ENCODE measurements around the gene ETFB.

The ETFB gene

GRCh38 chr19:51370230-51370629 is 4.0 kb upstream of the ETFB start:
- TF ChIP-seq EP300 (IDR thresholded peaks at IDR 0.05; ENCODE audit: borderline replicate concordance) (no peak), USF1 (IDR thresholded peaks at IDR 0.05) (no peak), REST (IDR thresholded peaks at IDR 0.05; ENCODE audit: low read depth) (no peak), CEBPB (IDR thresholded peaks at IDR 0.05) (no peak), NFIC (IDR thresholded peaks at IDR 0.05) (no peak), ZBTB7A (IDR thresholded peaks at IDR 0.05; ENCODE audit: low read depth) (no peak), EGR1 (IDR thresholded peaks at IDR 0.05) (no peak), TEAD4 (IDR thresholded peaks at IDR 0.05) (no peak), CREB1 (IDR thresholded peaks at IDR 0.05; ENCODE audit: low read depth) (no peak), YY1 (IDR thresholded peaks at IDR 0.05; ENCODE audit: low read depth) (no peak), RAD21 (IDR thresholded peaks at IDR 0.05; ENCODE audit: low read depth) (no peak), TAF1 (IDR thresholded peaks at IDR 0.05; ENCODE audit: low read depth) (no peak), MAX (IDR thresholded peaks at IDR 0.05) (no peak), FOXM1 (IDR thresholded peaks at IDR 0.05; ENCODE audit: borderline replicate concordance, low read depth) (no peak), TCF12 (IDR thresholded peaks at IDR 0.05; ENCODE audit: low read depth) (no peak)

- TF ChIP-seq NFIC (IDR thresholded peaks at IDR 0.05) = no peak
- TF ChIP-seq MAX (IDR thresholded peaks at IDR 0.05) = no peak
- TF ChIP-seq EGR1 (IDR thresholded peaks at IDR 0.05) = no peak
- TF ChIP-seq FOXM1 (IDR thresholded peaks at IDR 0.05; ENCODE audit: borderline replicate concordance, low read depth) = no peak
- TF ChIP-seq USF1 (IDR thresholded peaks at IDR 0.05) = no peak
- TF ChIP-seq CREB1 (IDR thresholded peaks at IDR 0.05; ENCODE audit: low read depth) = no peak
- TF ChIP-seq TAF1 (IDR thresholded peaks at IDR 0.05; ENCODE audit: low read depth) = no peak
- TF ChIP-seq TCF12 (IDR thresholded peaks at IDR 0.05; ENCODE audit: low read depth) = no peak
- no peak for TF ChIP-seq YY1 (IDR thresholded peaks at IDR 0.05; ENCODE audit: low read depth)
Observed at GRCh38 chr19:51368366-51369282, 2.4 kb upstream of the ETFB start, which contains the start of gene CLDND2. CLDND2 (minus strand) TSS chr19:51369003; CDS start chr19:51368577, 426 bp downstream.

- TF ChIP-seq MAX (IDR thresholded peaks at IDR 0.05) (peak; percentile 62), ZBTB7A (IDR thresholded peaks at IDR 0.05; ENCODE audit: low read depth) (peak; percentile 12; the same call in 1 of the 2 replicates), REST (IDR thresholded peaks at IDR 0.05; ENCODE audit: low read depth) (no peak), CEBPB (IDR thresholded peaks at IDR 0.05) (no peak)
Observed at GRCh38 chr19:51367565-51368365, 1.6 kb upstream of the ETFB start.

- no peak for TF ChIP-seq TEAD4 (IDR thresholded peaks at IDR 0.05)
- TF ChIP-seq ZBTB7A (IDR thresholded peaks at IDR 0.05; ENCODE audit: low read depth) = peak; percentile 68; the same call in 1 of the 2 replicates
Observed at GRCh38 chr19:51367255-51367564, 1.0 kb upstream of the ETFB start.

GRCh38 chr19:51366389-51367254 is 434 bp upstream of the ETFB start:
- TF ChIP-seq EP300 (IDR thresholded peaks at IDR 0.05; ENCODE audit: borderline replicate concordance) (no peak), NFIC (IDR thresholded peaks at IDR 0.05) (no peak), USF1 (IDR thresholded peaks at IDR 0.05) (no peak), YY1 (IDR thresholded peaks at IDR 0.05; ENCODE audit: low read depth) (no peak), MAX (IDR thresholded peaks at IDR 0.05) (peak; percentile 22), TCF12 (IDR thresholded peaks at IDR 0.05; ENCODE audit: low read depth) (peak; percentile 24; the same call in 1 of the 2 replicates), CEBPB (IDR thresholded peaks at IDR 0.05) (no peak), RAD21 (IDR thresholded peaks at IDR 0.05; ENCODE audit: low read depth) (no peak), REST (IDR thresholded peaks at IDR 0.05; ENCODE audit: low read depth) (no peak)
